GM12891 (cell line): Measurements from ENCODE around the gene RBP7.

Experiments
- DNase-seq: peaks from one replicate; pipeline ENCODE4 v3.0.0; 2011; ENCODE audit warnings: low spot score; ENCODE audit not compliant: insufficient read length
- FAIRE-seq: peaks from 2 replicates; lab custom pipeline; 2011; peaks lifted over from hg19 to GRCh38; lab: Jason Lieb, UNC
- PAX5 ChIP-seq: IDR thresholded peaks from 2 replicates; pipeline ENCODE4 v1.6.1; 2011; ENCODE audit warnings: low read length, moderate library complexity, mild to moderate bottlenecking; ENCODE audit not compliant: insufficient read depth, severe bottlenecking
- POLR2A ChIP-seq: IDR thresholded peaks from 2 replicates; pipeline ENCODE4 v1.6.1; 2011; ENCODE audit warnings: low read depth, low read length, control low read depth
- POLR2AphosphoS5 ChIP-seq: IDR thresholded peaks from 2 replicates; pipeline ENCODE4 v1.6.1; 2011; ENCODE audit warnings: low read depth, low read length, control low read depth
- POU2F2 ChIP-seq: IDR thresholded peaks from 2 replicates; pipeline ENCODE4 v1.6.1; 2011; ENCODE audit warnings: low read depth, mild to moderate bottlenecking, control low read depth, low read length, moderate library complexity
- SPI1 ChIP-seq: IDR thresholded peaks from 2 replicates; pipeline ENCODE4 v1.6.1; 2011; ENCODE audit warnings: low read depth, low read length, control low read depth
- TAF1 ChIP-seq: IDR thresholded peaks from 2 replicates; pipeline ENCODE4 v1.6.1; 2011; ENCODE audit warnings: low read depth, low read length, control low read depth

RBP7 gene

GRCh38 chr1:10031461-10031860 is 34.4 kb downstream of the RBP7 start:
- FAIRE-seq = no peak
- DNase-seq = no peak
- TF ChIP-seq TAF1 = no peak

- TF ChIP-seq TAF1 = peak; percentile 70
- no peak for TF ChIP-seq POLR2A
- TF ChIP-seq SPI1 = peak; percentile 26; the same call in 1 of the 2 replicates
- TF ChIP-seq POU2F2 = no peak
- peak; percentile 54 for TF ChIP-seq PAX5
- TF ChIP-seq POLR2AphosphoS5 = no peak
- peak; percentile 100 for FAIRE-seq
- DNase-seq = peak; percentile 97
These were observed 35.7 kb downstream of the RBP7 start, which contains the start of gene UBE4B for GRCh38 chr1:10032590-10033358. UBE4B (plus strand) TSS chr1:10032958; CDS start chr1:10033671, 713 bp downstream.

GRCh38 chr1:10033359-10033845 is 36.4 kb downstream of the RBP7 start:
- DNase-seq (no peak), FAIRE-seq (no peak)
- TF ChIP-seq POLR2A = no peak
- TF ChIP-seq PAX5 = no peak

GRCh38 chr1:10042746-10043145 is 45.7 kb downstream of the RBP7 start:
- FAIRE-seq (no peak), DNase-seq (no peak)
- TF ChIP-seq SPI1 (no peak), POLR2AphosphoS5 (no peak), POLR2A (no peak), POU2F2 (no peak), TAF1 (no peak), PAX5 (no peak)

- no peak for FAIRE-seq
- no peak for DNase-seq
- TF ChIP-seq POLR2AphosphoS5 (no peak), SPI1 (no peak), POU2F2 (no peak), POLR2A (no peak), TAF1 (no peak), PAX5 (no peak)
These were observed 48.7 kb downstream of the RBP7 start for GRCh38 chr1:10045480-10046355.

GRCh38 chr1:10046356-10047085 is 49.5 kb downstream of the RBP7 start:
- FAIRE-seq (no peak), DNase-seq (no peak)
- TF ChIP-seq PAX5 = no peak
- no peak for TF ChIP-seq POLR2AphosphoS5
- no peak for TF ChIP-seq SPI1
- no peak for TF ChIP-seq TAF1
- no peak for TF ChIP-seq POLR2A
- no peak for TF ChIP-seq POU2F2

GRCh38 chr1:10048601-10049000 is 51.6 kb downstream of the RBP7 start:
- FAIRE-seq (no peak), DNase-seq (no peak)
- TF ChIP-seq POLR2AphosphoS5 (no peak), POLR2A (no peak), POU2F2 (no peak), SPI1 (no peak), TAF1 (no peak), PAX5 (no peak)

- FAIRE-seq (no peak), DNase-seq (no peak)
- TF ChIP-seq POLR2A (no peak), TAF1 (no peak), SPI1 (no peak), POU2F2 (no peak), POLR2AphosphoS5 (no peak), PAX5 (no peak)
These were observed 53.6 kb downstream of the RBP7 start for GRCh38 chr1:10050611-10051010.

- TF ChIP-seq SPI1 (no peak), POU2F2 (no peak), PAX5 (no peak), POLR2AphosphoS5 (no peak), TAF1 (no peak), POLR2A (no peak)
- DNase-seq (no peak), FAIRE-seq (no peak)
These were observed 54.6 kb downstream of the RBP7 start for GRCh38 chr1:10051656-10052055.

GRCh38 chr1:10052347-10052746 is 55.3 kb downstream of the RBP7 start:
- FAIRE-seq (no peak), DNase-seq (no peak)
- no peak for TF ChIP-seq POLR2AphosphoS5
- no peak for TF ChIP-seq PAX5
- TF ChIP-seq SPI1 = no peak
- TF ChIP-seq POU2F2 = no peak
- no peak for TF ChIP-seq TAF1
- no peak for TF ChIP-seq POLR2A
